Astrocyte (in vitro differentiated cells and primary cell): ENCODE measurements around the gene WDR93.

Experiments used
- CTCF ChIP-seq: IDR thresholded peaks from 2 replicates; pipeline ENCODE4 v1.5.1; 2011; ENCODE audit warnings: low read depth, mild to moderate bottlenecking, inconsistent platforms, low read length, moderate library complexity; ENCODE audit not compliant: insufficient read depth
- EZH2 ChIP-seq: IDR thresholded peaks from 2 replicates; pipeline ENCODE4 v1.6.1; 2012; ENCODE audit warnings: mild to moderate bottlenecking, low read length, inconsistent platforms; ENCODE audit not compliant: insufficient read depth

- TF ChIP-seq EZH2 = no peak
- no peak for TF ChIP-seq CTCF
These were observed 42.3 kb upstream of the WDR93 start for GRCh38 chr15:89648106-89649012.
